ENCODE data around the gene NPIPA7. TPM values are rescaled to one million over a fixed set of nuclear protein-coding genes. Genes with fewer than 3 reads are reported as not detected.
"Not testable (repeated sequence)": the region's sequence is repeated elsewhere in the genome, so short reads cannot be mapped to it uniquely, and the experiment has no call there.

NPIPA7 gene
- total and polyA plus RNA-seq, 10 of the 15 experiments (the other 5 are each of a cell fraction or from before 2014, with no cell fraction given) = 1.1 to 18.6 (median 4.2) TPM

- H3K4me1 ChIP-seq (ENCODE audit: control insufficient read depth, insufficient read depth, low read length); RAD21 ChIA-PET (ENCODE audit: unreplicated experiment); CTCF ChIA-PET; FAIRE-seq; in situ Hi-C loops (cut with MboI); ATAC-seq; BruUV-seq (replicated peaks); SMC1A ChIA-PET (ENCODE audit: uncharacterized antibody, unreplicated experiment); H3K9ac ChIP-seq (ENCODE audit: control insufficient read depth, insufficient read depth, low read length); H2AFZ ChIP-seq (ENCODE audit: control insufficient read depth, low read depth, low read length); H3K9me3 ChIP-seq (replicated peaks; ENCODE audit: control insufficient read depth, insufficient read depth, low read length); H3K27me3 ChIP-seq (replicated peaks in 1 of 2; ENCODE audit: control insufficient read depth in 2 of 2, insufficient read depth in 2 of 2, low read length in 1 of 2); POLR2A ChIA-PET; H3K4me2 ChIP-seq (ENCODE audit: control insufficient read depth, insufficient read depth); H3K79me2 ChIP-seq (ENCODE audit: control insufficient read depth, insufficient read depth, low read length); H4K20me1 ChIP-seq (ENCODE audit: control insufficient read depth, insufficient read depth); H3K36me3 ChIP-seq (ENCODE audit: control insufficient read depth in 2 of 2, insufficient read depth in 2 of 2, low read length in 1 of 2); DNase-seq (ENCODE audit: low read depth, low spot score); intact Hi-C loops (cut with micrococcal nuclease; ENCODE audit: unreplicated experiment); H3K4me3 ChIP-seq; H3K27ac ChIP-seq (ENCODE audit: control insufficient read depth, insufficient read depth): not testable (repeated sequence)
- WGBS (ENCODE audit: insufficient coverage, insufficient replicate concordance, low lambda C conversion rate, missing lambda C conversion rate) = 74% methylated on average over 20 of the region's 21 CpGs
Measured at GRCh38 chr16:16365319-16365718, 13.6 kb upstream of the NPIPA7 start.

GRCh38 chr16:16365851-16366250 is 13.1 kb upstream of the NPIPA7 start:
- H4K20me1 ChIP-seq (ENCODE audit: control insufficient read depth, insufficient read depth); H3K4me2 ChIP-seq (ENCODE audit: control insufficient read depth, insufficient read depth); H3K79me2 ChIP-seq (ENCODE audit: control insufficient read depth, insufficient read depth, low read length); H3K4me3 ChIP-seq; H3K4me1 ChIP-seq (ENCODE audit: control insufficient read depth, insufficient read depth, low read length); SMC1A ChIA-PET (ENCODE audit: uncharacterized antibody, unreplicated experiment); DNase-seq (ENCODE audit: low read depth, low spot score); H3K27ac ChIP-seq (ENCODE audit: control insufficient read depth, insufficient read depth); H3K9me3 ChIP-seq (replicated peaks; ENCODE audit: control insufficient read depth, insufficient read depth, low read length); POLR2A ChIA-PET; in situ Hi-C loops (cut with MboI); H2AFZ ChIP-seq (ENCODE audit: control insufficient read depth, low read depth, low read length); H3K9ac ChIP-seq (ENCODE audit: control insufficient read depth, insufficient read depth, low read length); intact Hi-C loops (cut with micrococcal nuclease; ENCODE audit: unreplicated experiment); BruUV-seq (replicated peaks); ATAC-seq; CTCF ChIA-PET; FAIRE-seq; RAD21 ChIA-PET (ENCODE audit: unreplicated experiment); H3K36me3 ChIP-seq (ENCODE audit: control insufficient read depth in 2 of 2, insufficient read depth in 2 of 2, low read length in 1 of 2); H3K27me3 ChIP-seq (replicated peaks in 1 of 2; ENCODE audit: control insufficient read depth in 2 of 2, insufficient read depth in 2 of 2, low read length in 1 of 2): not testable (repeated sequence)
- WGBS (ENCODE audit: insufficient coverage, insufficient replicate concordance, low lambda C conversion rate, missing lambda C conversion rate) = no CpG with 5 or more reads among the region's 22 CpGs

GRCh38 chr16:16366552-16367284 is 12.2 kb upstream of the NPIPA7 start:
- ATAC-seq; in situ Hi-C loops (cut with MboI): not testable (repeated sequence)

GRCh38 chr16:16367285-16367628 is 11.7 kb upstream of the NPIPA7 start:
- H3K4me3 ChIP-seq; H2AFZ ChIP-seq (ENCODE audit: control insufficient read depth, low read depth, low read length); BruUV-seq (replicated peaks); in situ Hi-C loops (cut with MboI); RAD21 ChIA-PET (ENCODE audit: unreplicated experiment); ATAC-seq; H3K4me1 ChIP-seq (ENCODE audit: control insufficient read depth, insufficient read depth, low read length); H3K9me3 ChIP-seq (replicated peaks; ENCODE audit: control insufficient read depth, insufficient read depth, low read length); H3K9ac ChIP-seq (ENCODE audit: control insufficient read depth, insufficient read depth, low read length); CTCF ChIA-PET; H3K4me2 ChIP-seq (ENCODE audit: control insufficient read depth, insufficient read depth); H4K20me1 ChIP-seq (ENCODE audit: control insufficient read depth, insufficient read depth); SMC1A ChIA-PET (ENCODE audit: uncharacterized antibody, unreplicated experiment); FAIRE-seq; DNase-seq (ENCODE audit: low read depth, low spot score); H3K27ac ChIP-seq (ENCODE audit: control insufficient read depth, insufficient read depth); H3K36me3 ChIP-seq (ENCODE audit: control insufficient read depth in 2 of 2, insufficient read depth in 2 of 2, low read length in 1 of 2); H3K27me3 ChIP-seq (replicated peaks in 1 of 2; ENCODE audit: control insufficient read depth in 2 of 2, insufficient read depth in 2 of 2, low read length in 1 of 2); intact Hi-C loops (cut with micrococcal nuclease; ENCODE audit: unreplicated experiment); POLR2A ChIA-PET; H3K79me2 ChIP-seq (ENCODE audit: control insufficient read depth, insufficient read depth, low read length): not testable (repeated sequence)
- WGBS (ENCODE audit: insufficient coverage, insufficient replicate concordance, low lambda C conversion rate, missing lambda C conversion rate) = no CpG with 5 or more reads among the region's 23 CpGs

More at GRCh38 chr16:16366552-16367284, 12.2 kb upstream of the NPIPA7 start:
- H3K9ac ChIP-seq (ENCODE audit: control insufficient read depth, insufficient read depth, low read length); H3K79me2 ChIP-seq (ENCODE audit: control insufficient read depth, insufficient read depth, low read length); H2AFZ ChIP-seq (ENCODE audit: control insufficient read depth, low read depth, low read length); H3K4me2 ChIP-seq (ENCODE audit: control insufficient read depth, insufficient read depth); SMC1A ChIA-PET (ENCODE audit: uncharacterized antibody, unreplicated experiment); H3K9me3 ChIP-seq (replicated peaks; ENCODE audit: control insufficient read depth, insufficient read depth, low read length); H3K4me1 ChIP-seq (ENCODE audit: control insufficient read depth, insufficient read depth, low read length); RAD21 ChIA-PET (ENCODE audit: unreplicated experiment); CTCF ChIA-PET; H3K27ac ChIP-seq (ENCODE audit: control insufficient read depth, insufficient read depth); FAIRE-seq; POLR2A ChIA-PET; H3K4me3 ChIP-seq; H3K36me3 ChIP-seq (ENCODE audit: control insufficient read depth in 2 of 2, insufficient read depth in 2 of 2, low read length in 1 of 2); H3K27me3 ChIP-seq (replicated peaks in 1 of 2; ENCODE audit: control insufficient read depth in 2 of 2, insufficient read depth in 2 of 2, low read length in 1 of 2); H4K20me1 ChIP-seq (ENCODE audit: control insufficient read depth, insufficient read depth); DNase-seq (ENCODE audit: low read depth, low spot score); intact Hi-C loops (cut with micrococcal nuclease; ENCODE audit: unreplicated experiment); BruUV-seq (replicated peaks): not testable (repeated sequence)
- WGBS (ENCODE audit: insufficient coverage, insufficient replicate concordance, low lambda C conversion rate, missing lambda C conversion rate) = 91% methylated on average over 19 of the region's 54 CpGs
